ENCODE data around the gene PRKCH.

GRCh38 chr14:61483476-61483875, 162.1 kb downstream of the PRKCH start:
- TF ChIP-seq POLR2A (IDR thresholded peaks at IDR 0.05; ENCODE audit: low read length): no peak
- no peak for TF ChIP-seq GATA1 (IDR thresholded peaks at IDR 0.05; ENCODE audit: low read depth, low read length)
